Peyer's patch (tissue), 4 donors: Measurements from ENCODE around the gene RNF11. TPM values are rescaled to one million over a fixed set of nuclear protein-coding genes. Genes with fewer than 3 reads are reported as not detected.
"Not testable (repeated sequence)": the region's sequence is repeated elsewhere in the genome, so short reads cannot be mapped to it uniquely, and the experiment has no call there.

Experiments
- DNase-seq, 3 donors: peaks; one replicate each; pipeline ENCODE4 v3.0.0-alpha.2; 2017 to 2019
- H3K27ac ChIP-seq, 4 donors: fragments of 200-600 bp; sonication (generic); one replicate each; pipeline ENCODE4 v1.5.1; 2016 to 2019
- H3K27me3 ChIP-seq, 2 donors: fragments of 200-600 bp; sonication (generic); one replicate each; pipeline ENCODE4 v1.5.1; 2019
- H3K36me3 ChIP-seq, 3 donors: fragments of 200-600 bp; sonication (generic); one replicate each; pipeline ENCODE4 v1.5.1; 2016 to 2019
- H3K4me1 ChIP-seq, 4 donors: fragments of 200-600 bp; sonication (generic); one replicate each; pipeline ENCODE4 v1.5.1; 2016 to 2019
- H3K4me3 ChIP-seq, 4 donors: fragments of 200-600 bp; sonication (generic); 1 replicate in 3 of 4; 2 replicates in 1 of 4; pipeline ENCODE4 v1.5.1; 2016 to 2019; ENCODE audit warnings: mild to moderate bottlenecking in 1 of 4
- H3K9me3 ChIP-seq, 4 donors: fragments of 200-600 bp; sonication (generic); one replicate each; pipeline ENCODE4 v1.5.1; 2016 to 2019; ENCODE audit warnings: mild to moderate bottlenecking in 1 of 4
- POLR2A ChIP-seq, 2 donors: fragments of 450-650 bp; IDR thresholded peaks; one replicate each; pipeline ENCODE4 v1.5.1; 2017; ENCODE audit warnings: antibody characterized with exemption in 2 of 2, mild to moderate bottlenecking in 2 of 2, moderate library complexity in 2 of 2
- total RNA-seq, 4 donors: library from RNA; depleted of rRNA; stranded (reverse); fragments of >200 nt; gene quantifications; one replicate each; pipeline ENCODE4 v1.1.0, GENCODE V29; 2016
- TF ChIP-seq, protein P1 (sequence below), 6 experiments: fragments of 450-650 bp in 4 of 6; fragments of 200-600 bp in 2 of 6; sonication (generic) in 1 of 6; IDR thresholded peaks; one replicate each; pipeline ENCODE4 v1.5.1; 2017 to 2019; ENCODE audit warnings: antibody characterized with exemption in 6 of 6, mild to moderate bottlenecking in 3 of 6, moderate library complexity in 1 of 6

The RNF11 gene
- total RNA-seq, 4 donors from 2014 or later: 58.6 to 101 (median 75.6) TPM

DNA sequence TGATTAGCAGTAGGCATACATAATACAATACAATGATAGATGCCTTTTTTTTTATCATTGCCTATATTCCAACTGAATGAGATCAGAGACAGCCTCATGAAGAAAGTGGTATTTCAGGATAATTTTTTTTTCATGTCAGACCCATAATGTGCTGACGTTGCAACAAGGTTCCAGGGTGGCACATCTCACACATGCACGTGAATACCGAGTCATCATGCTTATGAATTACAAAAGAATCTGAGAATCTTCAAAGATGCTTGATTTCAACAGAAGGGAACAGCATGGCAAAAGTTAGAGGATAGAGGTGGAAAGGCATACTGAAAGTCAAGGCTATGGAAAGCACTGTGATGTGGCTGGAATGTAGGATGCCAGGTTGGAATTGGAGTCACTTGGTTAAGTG lies 5.0 kb upstream of the RNF11 start:
- Histone ChIP-seq H3K27me3 (no peaks in the 10 kb centered on the region), H3K4me3 (no peak overlapping the region), H3K4me1 (peaks cover 0 to 10% (median 7%) of the 10 kb centered on the region in 4 donors), H3K36me3 (no peaks in the 10 kb centered on the region), H3K27ac (no peak overlapping the region), H3K9me3 (no peaks in the 10 kb centered on the region)
- TF ChIP-seq, protein P1, sequence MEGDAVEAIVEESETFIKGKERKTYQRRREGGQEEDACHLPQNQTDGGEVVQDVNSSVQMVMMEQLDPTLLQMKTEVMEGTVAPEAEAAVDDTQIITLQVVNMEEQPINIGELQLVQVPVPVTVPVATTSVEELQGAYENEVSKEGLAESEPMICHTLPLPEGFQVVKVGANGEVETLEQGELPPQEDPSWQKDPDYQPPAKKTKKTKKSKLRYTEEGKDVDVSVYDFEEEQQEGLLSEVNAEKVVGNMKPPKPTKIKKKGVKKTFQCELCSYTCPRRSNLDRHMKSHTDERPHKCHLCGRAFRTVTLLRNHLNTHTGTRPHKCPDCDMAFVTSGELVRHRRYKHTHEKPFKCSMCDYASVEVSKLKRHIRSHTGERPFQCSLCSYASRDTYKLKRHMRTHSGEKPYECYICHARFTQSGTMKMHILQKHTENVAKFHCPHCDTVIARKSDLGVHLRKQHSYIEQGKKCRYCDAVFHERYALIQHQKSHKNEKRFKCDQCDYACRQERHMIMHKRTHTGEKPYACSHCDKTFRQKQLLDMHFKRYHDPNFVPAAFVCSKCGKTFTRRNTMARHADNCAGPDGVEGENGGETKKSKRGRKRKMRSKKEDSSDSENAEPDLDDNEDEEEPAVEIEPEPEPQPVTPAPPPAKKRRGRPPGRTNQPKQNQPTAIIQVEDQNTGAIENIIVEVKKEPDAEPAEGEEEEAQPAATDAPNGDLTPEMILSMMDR (IDR thresholded peaks at IDR 0.05): no peak
- TF ChIP-seq POLR2A (IDR thresholded peaks at IDR 0.05): no peak
- DNase-seq: no peak

GRCh38 chr1:51231896-51232295 lies 4.2 kb upstream of the RNF11 start:
- DNase-seq: no peak
- Histone ChIP-seq H3K4me1 (peaks cover 0 to 10% (median 7%) of the 10 kb centered on the region in 4 donors), H3K9me3 (no peaks in the 10 kb centered on the region), H3K27me3 (no peaks in the 10 kb centered on the region), H3K4me3 (no peak overlapping the region), H3K36me3 (no peaks in the 10 kb centered on the region), H3K27ac (no peak overlapping the region)
- TF ChIP-seq, protein P1 (IDR thresholded peaks at IDR 0.05): no peak
- TF ChIP-seq POLR2A (IDR thresholded peaks at IDR 0.05): no peak

DNA sequence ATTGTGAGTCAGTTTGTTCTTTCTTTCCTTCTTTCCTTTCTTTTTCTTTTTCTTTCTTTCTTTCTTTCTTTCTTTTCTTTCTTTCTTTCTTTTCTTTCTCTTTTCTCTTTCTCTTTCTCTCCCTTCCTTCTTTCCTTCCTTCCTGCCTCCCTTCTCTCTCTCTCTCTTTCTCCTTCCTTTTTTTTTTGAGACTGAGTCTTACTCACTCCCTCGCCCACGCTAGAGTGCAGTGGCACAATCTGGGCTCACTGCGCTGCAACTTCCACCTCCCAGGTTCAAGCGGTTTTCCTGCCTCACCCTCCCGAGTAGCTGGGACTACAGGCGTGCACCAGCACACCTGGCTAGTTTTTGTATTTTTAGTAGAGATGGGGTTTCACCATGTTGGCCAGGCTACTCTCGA lies 1.8 kb upstream of the RNF11 start:
- H3K9me3 ChIP-seq, DNase-seq, H3K36me3 ChIP-seq, H3K27me3 ChIP-seq, H3K4me3 ChIP-seq: not testable (repeated sequence)
- Histone ChIP-seq H3K4me1 (peaks cover 0 to 24% (median 7%) of the 10 kb centered on the region in 4 donors), H3K27ac (peak overlapping the region in 2 of 4 donors; percentile 16 to 95)

- DNase-seq: peak; percentile 68 to 95 (median 89)
- H3K27me3 ChIP-seq: no peaks in the 10 kb centered on the region
- peak overlapping the region in 2 of 4 donors; percentile 87 to 96 for H3K4me3 ChIP-seq
- no peaks in the 10 kb centered on the region for H3K36me3 ChIP-seq
- H3K9me3 ChIP-seq: no peaks in the 10 kb centered on the region
- peaks cover 0 to 29% (median 7%) of the 10 kb centered on the region in 4 donors for H3K4me1 ChIP-seq
- no peak for TF ChIP-seq POLR2A (IDR thresholded peaks at IDR 0.05)
- TF ChIP-seq, protein P1 (IDR thresholded peaks at IDR 0.05): no peak
- peak overlapping the region; percentile 95 to 98 (median 97) for H3K27ac ChIP-seq
Measured at GRCh38 chr1:51234721-51235425, 1.2 kb upstream of the RNF11 start.

- Histone ChIP-seq H3K4me1 (peaks cover 0 to 47% (median 9%) of the 10 kb centered on the region in 4 donors), H3K36me3 (no peaks in the 10 kb centered on the region), H3K27me3 (no peaks in the 10 kb centered on the region), H3K9me3 (no peaks in the 10 kb centered on the region), H3K4me3 (peak overlapping the region; percentile 82 to 96 (median 88)), H3K27ac (peak overlapping the region; percentile 95 to 98 (median 97))
- DNase-seq: peak; percentile 38 to 79 (median 63)
- TF ChIP-seq POLR2A (IDR thresholded peaks at IDR 0.05): peak; percentile 31 to 40
- TF ChIP-seq, protein P1 (IDR thresholded peaks at IDR 0.05): no peak
Measured at GRCh38 chr1:51236531-51237350, 668 bp downstream of the RNF11 start.
